Left cardiac atrium (tissue), 4 donors: ENCODE measurements around the gene KLRC4. TPM values are rescaled to one million over a fixed set of nuclear protein-coding genes. Genes with fewer than 3 reads are reported as not detected.
"Not testable (repeated sequence)": the region's sequence is repeated elsewhere in the genome, so short reads cannot be mapped to it uniquely, and the experiment has no call there.

Source experiments
- ATAC-seq, 2 donors: fragments of 200-7000 bp; cut with Tn5 transposase; one replicate each; pipeline ENCODE4 v1.9.1; 2020; ENCODE audit warnings: mild to moderate bottlenecking in 2 of 2, moderate library complexity in 2 of 2
- DNase-seq: peaks from one replicate; pipeline ENCODE4 v3.0.0-alpha.2; 2020
- intact Hi-C, 2 donors: fragments of 100-400 bp; cut with DNase I; formaldehyde crosslinking; loops; one replicate each; pipeline versions ENCODE4 v1.14.1 to v1.15.1; 2022 to 2023
- total RNA-seq, 2 donors: library from RNA; stranded (reverse); fragmentation: NEBNext Ultra II Directional; extraction: Animal tissue kit (Norgen Biotek cat#: 25700); gene quantifications; one replicate each; pipeline ENCODE4 v1.2.1, GENCODE V29; 2021
- donor health status: DM: no; HTN: yes; CAD: no.
- donor health status: DM: no; HTN: yes; CAD: no; lungs with severe emphysema.
- donor health status: DM: yes; HTN: yes; CAD: no.
- donor health status: Dilated cardiomyopathy.

KLRC4 gene
- total RNA-seq, 2 donors from 2014 or later = 0.77 TPM; not detected in 1

DNA sequence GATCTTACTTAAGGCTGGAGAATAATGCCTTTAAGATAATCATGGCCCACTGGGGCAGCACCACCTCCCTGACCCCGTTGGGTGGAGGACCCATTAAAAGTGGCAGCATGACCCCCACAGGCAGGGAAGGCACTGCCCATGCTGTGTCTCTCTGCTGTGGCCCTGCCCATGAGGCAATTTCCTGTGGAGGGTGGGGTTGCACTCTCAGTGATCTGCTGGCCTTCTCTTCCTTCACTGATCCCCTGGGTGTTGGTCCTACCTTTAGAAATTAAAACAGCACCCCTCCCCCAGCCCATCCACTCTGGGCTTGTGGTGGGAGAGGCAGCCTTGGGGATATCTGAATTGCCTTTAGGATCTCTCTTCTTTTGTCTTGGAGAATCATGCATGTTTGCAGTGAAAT lies 37.0 kb downstream of the KLRC4 start:
- peak in 1 of 2 donors; percentile 90 for ATAC-seq
- intact Hi-C loops = no loop called here
- peak; percentile 36 for DNase-seq

DNA sequence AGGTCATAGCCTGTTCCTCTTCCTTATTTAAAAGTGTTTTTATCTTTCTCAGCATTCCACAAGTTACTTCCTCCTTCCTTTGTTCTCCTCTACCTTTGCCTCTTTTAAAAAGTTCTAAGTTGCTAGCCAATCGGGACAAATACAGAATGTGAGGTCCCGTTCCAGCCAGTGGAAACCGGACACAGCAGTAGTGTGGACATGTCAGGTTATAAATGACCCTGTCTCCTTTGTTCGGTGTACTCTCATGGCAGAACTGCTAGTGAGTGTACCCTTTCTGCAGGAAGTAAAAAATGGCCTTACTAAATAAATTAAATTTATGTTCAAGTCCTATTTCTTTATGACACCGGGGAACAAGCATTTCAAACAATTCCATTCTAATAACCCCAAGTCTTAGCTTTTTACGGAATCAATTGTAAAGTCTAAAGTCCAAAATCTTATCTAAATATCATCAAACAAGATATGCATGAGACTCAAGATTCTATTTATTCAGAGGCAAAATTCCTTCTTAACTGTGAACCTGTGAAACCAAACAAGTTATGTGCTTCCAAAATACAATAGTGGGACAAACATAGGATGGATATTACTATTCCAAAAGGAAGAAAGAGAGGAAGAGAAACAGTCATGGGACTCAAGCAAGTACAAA lies 37.5 kb downstream of the KLRC4 start:
- DNase-seq, intact Hi-C loops, ATAC-seq: not testable (repeated sequence)

DNA sequence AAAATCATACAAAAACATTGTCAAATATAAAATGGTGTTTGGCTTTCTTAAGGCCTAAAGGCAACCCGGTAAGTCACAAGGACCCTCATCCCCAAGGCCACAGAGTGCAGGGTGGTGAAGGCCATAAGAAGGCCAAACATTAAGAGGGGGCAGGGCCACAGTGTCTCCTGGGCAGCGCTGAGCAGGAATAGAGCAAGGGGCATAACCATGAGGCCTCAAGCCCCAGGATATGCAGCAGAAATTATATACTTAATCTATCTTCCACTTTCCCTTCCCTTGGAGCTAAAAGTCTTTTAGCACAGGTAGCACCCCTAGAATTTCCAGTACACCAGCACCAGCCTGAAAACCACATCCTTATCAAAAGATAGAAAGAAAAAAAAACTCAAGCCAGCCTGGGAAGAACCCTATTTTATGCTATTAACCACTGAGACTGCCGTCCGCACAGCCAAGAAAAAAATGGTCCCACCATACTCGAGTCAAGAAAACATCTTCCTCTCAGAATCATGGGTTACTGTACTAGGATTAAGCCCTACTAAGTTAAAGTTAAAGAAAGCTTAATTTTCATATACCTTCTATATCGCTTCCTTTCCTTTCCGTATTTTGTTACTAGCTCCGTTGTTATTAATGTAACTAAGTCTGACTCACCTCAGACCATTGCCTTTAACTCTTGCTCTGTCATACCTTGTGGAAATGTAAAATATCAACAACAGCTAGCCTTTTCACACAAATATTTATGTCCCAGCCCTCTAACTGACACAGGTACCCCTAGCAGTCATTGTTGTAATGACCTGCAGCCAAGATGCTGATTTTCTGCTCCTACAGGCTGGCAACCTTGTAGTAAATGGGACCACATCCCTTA lies 39.8 kb downstream of the KLRC4 start:
- ATAC-seq (no peak), DNase-seq (no peak)
- intact Hi-C loops = no loop called here

DNA sequence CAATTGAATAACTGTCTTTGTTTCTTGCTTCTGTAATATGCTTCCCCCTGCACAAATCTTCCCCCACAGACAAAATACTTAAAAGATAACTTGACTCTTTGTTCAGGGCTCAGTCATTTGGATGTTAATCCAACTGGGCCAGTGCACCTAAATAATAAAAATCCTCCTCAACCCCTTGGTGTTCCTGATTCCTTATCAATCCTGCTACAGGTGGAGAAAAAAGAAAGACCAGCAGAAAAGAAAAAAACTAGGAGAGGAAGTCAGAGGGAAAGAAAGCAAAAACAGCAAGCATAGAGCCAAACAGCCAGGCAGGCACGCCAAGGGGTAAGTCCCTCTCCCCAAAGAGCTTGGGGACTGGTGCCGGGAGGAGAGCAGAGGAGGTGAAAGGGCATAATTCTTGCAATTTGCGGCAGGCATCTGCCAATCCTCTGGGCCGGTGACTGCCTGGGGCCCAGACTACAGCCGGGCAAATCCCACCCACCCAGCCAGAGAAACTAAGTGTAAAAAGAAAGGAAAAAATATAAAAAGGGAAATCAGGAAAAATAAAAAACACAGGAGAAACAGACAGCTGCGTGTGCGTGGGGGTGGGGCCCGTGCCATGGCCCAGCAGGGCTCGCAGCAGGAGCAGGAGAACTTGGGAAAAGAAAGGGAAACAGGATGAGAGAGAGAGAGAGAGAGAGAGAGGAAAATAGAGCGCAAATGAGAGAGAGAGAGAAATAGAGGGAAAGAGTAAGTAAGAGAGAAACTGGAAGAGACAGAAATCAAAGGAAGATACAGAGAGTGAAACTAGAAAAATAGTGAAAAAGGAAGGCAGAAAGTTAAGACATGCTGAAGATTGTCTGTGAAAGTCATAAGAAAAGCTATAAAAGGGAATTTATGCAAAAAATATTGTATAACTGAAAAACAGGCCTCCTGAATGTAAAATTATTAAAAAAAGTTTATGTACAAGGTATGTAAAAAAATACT lies 41.1 kb downstream of the KLRC4 start:
- ATAC-seq = peak in 1 of 2 donors; percentile 58
- intact Hi-C loops = no loop called here
- DNase-seq = no peak

DNA sequence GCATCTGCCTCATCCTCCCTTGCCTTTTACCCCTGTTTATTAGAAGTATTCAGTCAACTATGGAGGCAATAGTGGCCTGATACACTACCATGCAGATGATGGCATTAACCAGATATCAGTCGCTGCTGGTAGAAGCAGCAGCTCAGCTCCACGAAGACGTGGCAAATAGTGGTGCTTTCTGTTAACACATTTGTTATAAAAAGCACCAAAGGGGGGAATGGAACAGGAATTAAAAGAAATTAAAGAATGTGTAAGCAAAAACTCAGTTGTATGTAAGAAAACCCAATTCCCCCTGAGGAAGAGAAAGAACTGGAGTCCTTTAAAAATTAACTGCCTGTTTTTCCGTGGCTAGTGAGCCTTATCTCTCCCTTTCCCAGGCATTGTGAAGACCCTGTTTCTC lies 41.8 kb downstream of the KLRC4 start:
- intact Hi-C loops, ATAC-seq, DNase-seq: not testable (repeated sequence)

DNA sequence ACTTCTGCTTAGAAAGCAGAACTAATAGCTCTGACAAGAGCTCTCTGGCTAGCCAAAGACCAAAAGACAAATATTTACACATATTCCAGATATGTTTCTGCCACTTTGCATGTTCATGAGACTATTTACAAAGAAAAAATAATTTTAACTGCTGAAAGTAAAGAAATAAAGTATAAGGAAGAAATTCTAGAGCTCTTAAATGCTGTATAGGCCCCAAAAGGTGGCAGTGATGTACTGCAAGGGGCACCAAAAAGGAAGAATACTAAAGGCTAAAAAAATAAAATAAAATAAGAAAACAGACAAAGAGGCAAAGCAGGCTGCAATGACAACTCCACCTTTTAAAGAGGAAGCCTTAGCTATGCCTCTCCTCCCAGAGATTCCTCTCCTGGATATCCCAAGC lies 42.7 kb downstream of the KLRC4 start:
- DNase-seq = no peak
- intact Hi-C loops = no loop called here
- no peak for ATAC-seq

DNA sequence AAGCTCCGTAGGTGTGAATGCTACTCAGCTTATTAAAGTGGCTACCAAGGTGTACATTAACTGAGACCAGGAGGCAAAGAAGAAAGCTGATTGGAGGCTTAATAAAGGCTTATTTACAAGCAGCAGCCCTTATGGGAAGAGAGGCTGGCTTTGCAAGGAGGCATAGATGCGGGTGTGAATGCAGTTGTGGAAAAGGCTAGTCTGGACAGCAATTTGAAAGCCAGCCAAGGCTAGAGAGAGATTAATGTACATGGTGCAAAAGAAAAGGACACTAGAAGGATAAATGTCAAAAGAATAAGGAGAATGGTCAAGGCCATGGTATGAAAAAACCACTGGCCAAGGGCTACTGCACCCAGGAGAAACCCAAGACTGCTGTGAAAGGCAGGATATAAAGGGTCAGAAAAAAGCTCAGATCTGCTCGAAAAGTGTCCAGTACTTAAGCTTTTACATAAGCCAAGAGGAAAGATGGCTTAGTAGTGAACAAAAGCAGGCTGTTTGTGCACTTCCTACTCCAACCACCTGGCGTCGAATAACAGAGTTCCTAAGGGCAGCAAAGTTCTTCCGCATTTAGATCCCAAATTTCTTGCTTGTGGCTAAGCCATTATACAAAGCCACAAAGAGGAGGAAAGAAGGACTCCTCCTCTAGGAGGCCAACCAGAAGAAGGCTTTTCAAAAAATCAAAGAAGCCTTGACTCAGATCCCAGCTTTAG lies 43.7 kb downstream of the KLRC4 start:
- ATAC-seq (peak in 1 of 2 donors; percentile 6), DNase-seq (no peak)
- intact Hi-C loops = no loop called here

DNA sequence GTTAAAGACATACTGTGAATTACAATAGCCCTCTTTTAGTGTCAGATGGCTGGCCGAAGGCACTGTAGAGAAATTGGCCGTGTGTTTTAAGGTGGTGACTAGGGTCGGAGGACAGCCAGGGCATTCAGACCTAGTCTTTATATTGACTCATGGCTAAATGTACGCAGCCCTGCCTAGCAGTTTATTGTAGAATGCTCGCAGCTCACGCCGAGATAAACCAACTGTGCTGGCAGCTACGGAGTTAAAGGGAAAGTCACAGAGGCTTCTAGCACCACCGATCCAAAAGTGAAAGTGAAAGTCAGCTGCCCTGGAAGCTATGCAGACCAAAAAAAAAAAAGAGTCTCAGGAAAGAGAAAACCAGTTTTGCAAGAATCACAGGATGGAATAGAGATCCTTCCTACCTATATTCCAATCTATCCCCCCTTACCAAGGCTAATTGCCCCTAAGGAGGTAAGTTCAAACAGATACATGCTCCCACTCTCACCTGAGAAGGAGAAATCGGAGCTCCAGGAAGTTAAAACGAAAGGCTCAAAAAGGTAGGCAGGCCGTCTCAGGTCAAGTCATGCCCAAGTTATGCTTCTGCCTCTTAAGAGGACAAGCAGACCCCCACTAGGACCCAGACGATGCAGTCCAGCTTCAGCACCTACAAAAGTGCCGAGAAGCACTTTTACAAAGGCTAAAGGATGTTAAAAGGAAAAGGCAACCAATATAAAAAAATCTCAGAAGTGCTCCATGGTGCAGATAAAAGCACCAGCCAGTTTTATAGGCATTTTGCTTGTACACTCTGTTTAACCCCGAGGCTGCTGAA lies 44.5 kb downstream of the KLRC4 start:
- DNase-seq (peak; percentile 52), ATAC-seq (peak; percentile 80 to 86)
- intact Hi-C loops = no loop called here

DNA sequence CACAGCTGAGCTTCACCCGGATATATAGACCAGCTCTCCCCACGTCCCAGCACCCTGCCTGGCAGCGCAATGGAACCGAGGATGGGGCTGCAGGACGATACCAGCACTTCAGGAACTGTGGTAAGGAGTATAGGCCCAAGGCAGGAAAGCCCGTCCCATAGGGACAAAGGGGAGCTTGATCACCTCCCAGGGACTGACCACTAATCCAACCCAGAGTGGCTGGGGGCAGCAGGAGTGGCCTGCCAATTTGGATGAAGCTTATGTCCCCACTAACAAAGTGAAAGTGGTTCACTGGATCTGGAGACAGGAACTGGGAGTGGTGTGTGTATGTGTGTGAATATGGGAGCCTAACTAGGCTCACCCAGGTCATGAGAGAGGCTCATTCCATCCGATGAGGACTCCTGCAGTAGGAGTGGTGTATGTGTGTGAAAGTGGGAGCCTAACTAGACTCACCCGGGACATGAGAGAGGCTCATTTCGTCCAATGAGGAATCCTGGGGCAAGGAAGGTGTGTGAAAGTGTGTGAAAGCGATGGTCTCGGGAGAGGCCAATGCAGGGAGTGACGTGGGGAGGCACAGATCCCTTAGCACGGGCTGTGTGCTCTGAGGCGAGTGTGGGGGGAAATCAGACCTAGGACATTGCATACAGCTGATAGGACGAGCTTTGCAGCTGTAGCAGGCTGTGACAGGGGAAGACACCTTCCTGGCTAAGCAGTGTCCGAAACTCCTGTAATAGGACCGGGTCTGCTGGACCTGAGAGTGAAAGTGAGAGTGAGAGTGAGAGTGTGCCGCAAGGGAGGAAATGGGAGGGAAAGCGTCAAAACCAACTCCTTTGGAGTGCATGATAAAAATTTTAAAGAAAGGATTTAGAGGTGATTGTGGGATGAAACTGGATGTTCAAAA lies 45.4 kb downstream of the KLRC4 start:
- intact Hi-C loops = no loop called here
- ATAC-seq = peak; percentile 66 to 74
- DNase-seq = peak; percentile 41

DNA sequence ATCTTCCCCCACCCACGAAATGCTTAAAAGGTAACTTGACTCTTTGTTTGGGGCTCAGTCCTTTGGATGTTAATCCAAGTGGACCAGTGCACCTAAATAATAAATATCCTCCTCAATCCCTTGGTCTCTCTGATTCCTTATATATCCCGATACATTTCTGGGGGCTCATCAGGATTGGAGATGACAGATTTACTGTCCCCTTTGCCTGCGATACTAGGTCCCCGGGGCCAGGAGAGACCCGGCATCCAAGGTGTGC lies 46.0 kb downstream of the KLRC4 start:
- DNase-seq = no peak

DNA sequence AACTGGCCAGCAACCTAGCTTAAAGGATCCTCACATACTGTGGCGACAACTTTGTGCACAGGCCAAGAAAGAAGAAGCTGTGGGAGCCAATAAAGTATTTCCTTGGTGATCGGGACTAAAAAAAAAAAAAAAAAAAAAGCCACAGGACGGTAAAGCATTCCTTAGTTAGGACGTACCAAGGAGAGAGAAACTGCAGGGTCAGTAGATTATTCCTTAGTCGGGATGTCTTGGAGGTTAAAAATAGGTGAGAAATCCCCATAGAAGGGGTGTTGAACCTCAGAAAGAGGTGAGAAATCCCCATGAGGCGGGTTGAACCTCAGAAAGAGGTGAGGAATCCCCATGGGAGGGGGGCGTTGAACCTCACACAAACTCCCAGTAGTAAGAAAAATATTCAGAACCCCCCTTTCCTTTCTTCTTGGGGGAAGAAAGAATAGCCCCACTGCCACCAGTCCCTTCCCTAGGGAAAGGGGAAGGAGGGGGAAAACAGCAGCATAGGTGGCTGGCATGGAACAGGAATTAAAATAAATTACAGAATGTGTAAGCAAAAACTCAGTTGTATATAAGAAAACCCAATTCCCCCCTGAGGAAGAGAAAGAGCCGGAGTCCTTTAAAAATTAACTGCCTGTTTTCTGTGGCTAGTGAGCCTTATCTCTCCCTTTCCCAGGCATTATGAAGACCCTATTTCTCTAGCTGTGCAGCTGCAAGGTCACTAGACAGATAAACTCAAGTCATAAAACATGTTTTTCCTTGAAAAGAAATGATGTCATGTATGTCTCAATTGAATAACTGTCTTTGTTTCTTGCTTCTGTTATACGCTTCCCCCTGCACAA lies 46.5 kb downstream of the KLRC4 start:
- no peak for DNase-seq
- intact Hi-C loops = no loop called here
- no peak for ATAC-seq

More for the DNA sequence above, 46.0 kb downstream of the KLRC4 start:
- intact Hi-C loops = no loop called here
- no peak for ATAC-seq

DNA sequence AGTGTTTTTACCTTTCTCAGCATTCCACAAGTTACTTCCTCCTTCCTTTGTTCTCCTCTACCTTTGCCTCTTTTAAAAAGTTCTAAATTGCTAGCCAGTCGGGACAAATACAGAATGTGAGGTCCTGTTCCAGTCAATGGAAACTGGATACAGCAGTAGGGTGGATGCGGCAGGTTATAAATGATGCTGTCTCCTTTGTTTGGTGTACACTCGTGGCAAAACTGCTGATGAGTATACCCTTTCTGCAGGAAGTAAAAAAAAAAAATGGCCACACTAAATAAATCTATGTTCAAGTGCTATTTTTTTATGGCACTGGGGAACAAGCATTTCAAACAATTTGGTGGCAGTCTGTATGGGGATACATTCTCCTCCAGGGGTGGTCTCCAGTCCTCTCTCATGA lies 47.2 kb downstream of the KLRC4 start:
- intact Hi-C loops = no loop called here
- ATAC-seq (no peak), DNase-seq (no peak)

DNA sequence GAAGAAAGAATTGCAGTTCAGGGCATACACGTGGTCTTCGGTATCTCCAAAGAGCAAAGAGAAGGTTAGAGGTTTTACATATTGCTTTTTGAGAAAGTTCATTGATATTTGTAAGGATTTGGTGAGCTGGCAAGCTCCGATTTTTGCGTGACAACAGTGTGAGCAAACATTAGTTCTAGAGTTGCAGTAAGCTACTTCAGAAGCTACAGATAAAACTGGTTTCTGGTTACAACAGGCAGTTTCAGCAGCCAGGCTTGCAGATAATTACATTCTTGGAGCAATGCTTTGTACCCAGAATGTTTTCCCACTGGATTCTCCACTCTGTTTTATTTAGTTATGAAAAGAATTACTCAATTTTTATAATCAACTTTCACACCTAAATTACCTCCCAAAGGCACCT lies 47.9 kb downstream of the KLRC4 start:
- DNase-seq (no peak), ATAC-seq (no peak)
- intact Hi-C loops = no loop called here

DNA sequence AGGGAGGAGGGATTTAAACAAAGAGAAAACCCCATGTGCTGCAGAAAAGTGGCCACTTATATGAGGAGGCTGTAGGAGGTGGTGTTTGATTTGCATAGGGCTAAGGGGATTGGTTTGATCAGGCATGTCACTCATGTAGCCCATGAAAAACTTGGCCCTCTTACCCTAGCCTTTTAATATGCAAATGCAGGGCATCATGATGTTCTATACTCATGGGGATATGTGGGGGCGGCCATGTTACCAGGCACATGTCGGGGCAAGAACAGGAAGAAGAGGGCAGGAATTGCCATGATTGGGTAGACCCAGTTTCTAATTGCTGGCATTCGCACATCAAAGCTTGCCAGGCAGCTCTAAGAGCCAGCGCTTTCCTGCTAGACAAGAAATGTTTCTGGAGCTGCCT lies 48.5 kb downstream of the KLRC4 start:
- DNase-seq = no peak
- ATAC-seq = no peak
- intact Hi-C loops = no loop called here

DNA sequence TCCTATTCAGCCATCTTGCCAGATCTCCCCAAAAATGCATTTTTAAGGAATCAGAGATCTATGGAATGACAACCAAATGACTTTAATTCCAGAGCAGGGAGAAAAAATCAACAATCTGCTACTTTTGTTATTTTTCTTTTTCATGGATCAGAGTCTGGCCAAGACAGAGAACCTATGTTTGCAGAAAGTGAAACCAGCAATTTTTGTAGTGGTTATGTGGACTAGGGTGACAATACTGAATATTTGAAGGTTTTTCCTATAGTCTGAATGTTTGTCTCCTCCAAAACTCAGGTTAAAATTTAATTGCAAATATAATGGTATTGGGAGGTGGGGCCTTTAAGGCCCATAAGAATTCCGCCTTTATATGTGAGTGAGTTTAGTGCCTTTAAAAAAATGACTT lies 50.6 kb downstream of the KLRC4 start:
- ATAC-seq (no peak), DNase-seq (no peak)

DNA sequence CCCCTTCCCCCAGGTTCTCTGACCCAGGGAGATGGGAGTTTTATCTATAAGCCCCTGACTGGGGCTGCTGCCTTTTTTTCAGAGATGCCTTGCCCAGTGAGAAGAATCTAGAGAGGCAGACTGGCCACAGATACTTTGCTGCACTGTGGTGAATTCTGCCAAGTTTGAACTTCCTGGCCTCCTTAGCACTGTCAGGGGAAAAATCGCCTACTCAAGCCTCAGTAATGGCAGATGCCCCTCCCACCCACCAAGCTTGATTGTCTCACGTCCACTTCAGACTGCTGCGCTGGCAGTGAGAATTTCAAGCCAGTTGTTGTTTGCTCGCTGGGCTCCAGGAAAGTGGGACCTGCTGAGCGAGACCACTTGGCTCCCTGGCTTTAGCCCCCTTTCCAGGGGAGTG lies 51.4 kb downstream of the KLRC4 start:
- intact Hi-C loops = no loop called here
- ATAC-seq (no peak), DNase-seq (no peak)

More for the DNA sequence above, 50.6 kb downstream of the KLRC4 start:
- intact Hi-C loops = no loop called here
